ENCODE data around the gene ZNF232.
"Not testable (repeated sequence)": the region's sequence is repeated elsewhere in the genome, so short reads cannot be mapped to it uniquely, and the experiment has no call there.

DNA sequence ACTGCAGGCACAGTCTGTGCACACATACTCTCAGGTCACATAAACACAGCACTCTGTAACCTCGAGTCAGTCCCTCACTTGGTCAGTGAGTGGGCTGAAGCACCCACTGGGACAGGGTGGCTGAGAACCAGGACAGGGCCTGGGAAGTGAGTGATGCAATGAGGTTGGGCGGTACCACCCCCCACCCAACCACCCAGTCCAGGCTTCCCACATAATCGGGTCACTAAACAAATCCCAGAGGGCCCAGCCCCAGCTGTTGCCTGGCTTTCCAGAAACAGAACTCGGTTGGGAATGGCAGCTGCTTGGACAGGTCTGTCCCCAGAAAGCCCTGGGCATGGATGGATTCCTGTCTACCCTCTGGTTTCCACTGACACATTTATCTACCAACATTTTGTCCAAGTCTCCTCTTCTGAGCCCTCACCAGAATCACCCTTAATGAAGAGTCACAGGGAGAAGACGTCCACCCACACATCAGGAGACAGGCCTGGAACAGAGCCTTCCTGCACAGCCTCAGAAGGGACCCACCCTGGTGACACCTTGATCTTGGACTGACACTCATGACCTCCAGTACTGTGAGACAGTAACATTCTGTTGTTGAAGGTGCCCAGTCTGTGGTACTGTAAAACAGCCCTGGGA, 12.6 kb upstream of the ZNF232 start:
- TF ChIP-seq, protein P1, sequence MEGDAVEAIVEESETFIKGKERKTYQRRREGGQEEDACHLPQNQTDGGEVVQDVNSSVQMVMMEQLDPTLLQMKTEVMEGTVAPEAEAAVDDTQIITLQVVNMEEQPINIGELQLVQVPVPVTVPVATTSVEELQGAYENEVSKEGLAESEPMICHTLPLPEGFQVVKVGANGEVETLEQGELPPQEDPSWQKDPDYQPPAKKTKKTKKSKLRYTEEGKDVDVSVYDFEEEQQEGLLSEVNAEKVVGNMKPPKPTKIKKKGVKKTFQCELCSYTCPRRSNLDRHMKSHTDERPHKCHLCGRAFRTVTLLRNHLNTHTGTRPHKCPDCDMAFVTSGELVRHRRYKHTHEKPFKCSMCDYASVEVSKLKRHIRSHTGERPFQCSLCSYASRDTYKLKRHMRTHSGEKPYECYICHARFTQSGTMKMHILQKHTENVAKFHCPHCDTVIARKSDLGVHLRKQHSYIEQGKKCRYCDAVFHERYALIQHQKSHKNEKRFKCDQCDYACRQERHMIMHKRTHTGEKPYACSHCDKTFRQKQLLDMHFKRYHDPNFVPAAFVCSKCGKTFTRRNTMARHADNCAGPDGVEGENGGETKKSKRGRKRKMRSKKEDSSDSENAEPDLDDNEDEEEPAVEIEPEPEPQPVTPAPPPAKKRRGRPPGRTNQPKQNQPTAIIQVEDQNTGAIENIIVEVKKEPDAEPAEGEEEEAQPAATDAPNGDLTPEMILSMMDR (IDR thresholded peaks at IDR 0.05; ENCODE audit: insufficient read depth, low read length, poor library complexity, severe bottlenecking), result not testable (repeated sequence)
- not testable (repeated sequence) for TF ChIP-seq EZH2phosphoT487 (conservative IDR thresholded peaks at IDR 0.05; ENCODE audit: low read length)
